ENCODE results near the gene ATAD3C. TPM values are rescaled to one million over a fixed set of nuclear protein-coding genes. Genes with fewer than 3 reads are reported as not detected.
"Not testable (repeated sequence)": the region's sequence is repeated elsewhere in the genome, so short reads cannot be mapped to it uniquely, and the experiment has no call there.

The ATAD3C gene
- total and polyA plus RNA-seq, 2 of the 8 experiments (the other 6 are each of a cell fraction or from before 2014, with no cell fraction given): 2.0 to 2.7 TPM

GRCh38 chr1:1511533-1512285 is 62.2 kb downstream of the ATAD3C start, which contains the start of gene ATAD3A (continued):
- TF ChIP-seq TBP (IDR thresholded peaks at IDR 0.05; ENCODE audit: low read depth, low read length) (peak; percentile 12; the same call in 1 of the 2 replicates), SIRT6 (IDR thresholded peaks at IDR 0.05; ENCODE audit: low read length) (no peak), TAF1 (IDR thresholded peaks at IDR 0.05; ENCODE audit: low read depth, low read length) (0 out of 2 replicates have a peak, but pooled peaks have one; percentile 56), BACH1 (IDR thresholded peaks at IDR 0.05; ENCODE audit: low read length) (peak; percentile 91), YY1 (IDR thresholded peaks at IDR 0.05; ENCODE audit: low read depth, low read length) (no peak), POLR2AphosphoS5 (IDR thresholded peaks at IDR 0.05; ENCODE audit: low read depth, low read length) (no peak), ATF3 (IDR thresholded peaks at IDR 0.05; ENCODE audit: insufficient read depth, low read depth, low read length) (peak; percentile 76; the same call in 1 of the 2 replicates), POLR2A (IDR thresholded peaks at IDR 0.05; ENCODE audit: control extremely low read depth in 1 of 2, low read depth in 2 of 2, low read length in 2 of 2) (peak in 1 of 2 experiments; percentile 86; a peak in 2 of 3 replicates), NRF1 (IDR thresholded peaks at IDR 0.05; ENCODE audit: low read depth, low read length) (peak; percentile 71), TAF7 (optimal IDR thresholded peaks at IDR 0.05; ENCODE audit: borderline replicate concordance, low read depth, low read length) (no peak), JUND (IDR thresholded peaks at IDR 0.05; ENCODE audit: low read length) (peak; percentile 59), EZH2 (IDR thresholded peaks at IDR 0.05; ENCODE audit: low read depth, low read length, severe bottlenecking) (no peak)

GRCh38 chr1:1512425-1512824 is 62.9 kb downstream of the ATAD3C start:
- H3K23me2 ChIP-seq (ENCODE audit: low read depth, low read length); H3K27ac ChIP-seq (ENCODE audit: low read depth, low read length); H2AFZ ChIP-seq (ENCODE audit: low read length); H4K8ac ChIP-seq (ENCODE audit: extremely low read depth, insufficient read depth, low read length); H2BK120ac ChIP-seq (replicated peaks; ENCODE audit: low read depth, low read length); H4K5ac ChIP-seq (ENCODE audit: insufficient read length, low read depth, low read length); H3K79me2 ChIP-seq (ENCODE audit: control insufficient read depth in 1 of 2, insufficient read depth in 2 of 2, low read length in 2 of 2); H2BK12ac ChIP-seq (ENCODE audit: low read depth, low read length); H3K23ac ChIP-seq (ENCODE audit: insufficient read length); H3K4ac ChIP-seq (replicated peaks; ENCODE audit: insufficient read length, low read depth, low read length); H4K91ac ChIP-seq (replicated peaks; ENCODE audit: insufficient read length, low read length); H3K4me1 ChIP-seq (replicated peaks in 1 of 4; ENCODE audit: control insufficient read depth in 3 of 4, insufficient read depth in 4 of 4, low read length in 3 of 4); H3K56ac ChIP-seq (replicated peaks; ENCODE audit: insufficient read length, low read depth, low read length); H3K79me1 ChIP-seq (ENCODE audit: low read depth, low read length); FAIRE-seq; H2BK15ac ChIP-seq (ENCODE audit: low read length); DNase-seq (ENCODE audit: low read depth in 1 of 2, low spot score in 2 of 2); CTCF ChIA-PET (ENCODE audit: partially characterized antibody); H3K9ac ChIP-seq (replicated peaks in 1 of 4; ENCODE audit: extremely low read depth in 1 of 4, low read depth in 3 of 4, low read length in 3 of 4); H3K18ac ChIP-seq (ENCODE audit: extremely low read depth, low read length); H3K27me3 ChIP-seq (replicated peaks in 1 of 4; ENCODE audit: control insufficient read depth in 3 of 4, extremely low read depth in 1 of 4, insufficient read depth in 3 of 4, low read length in 3 of 4); H3K14ac ChIP-seq (ENCODE audit: insufficient read length); H3K9me3 ChIP-seq (ENCODE audit: insufficient read depth in 2 of 2, low read depth in 1 of 2, low read length in 1 of 2); H2AK5ac ChIP-seq (ENCODE audit: low read depth, low read length); H3K36me3 ChIP-seq (ENCODE audit: control insufficient read depth in 2 of 4, insufficient read depth in 4 of 4, low read length in 3 of 4); H2BK5ac ChIP-seq (ENCODE audit: low read depth, low read length); H4K20me1 ChIP-seq (replicated peaks in 1 of 2; ENCODE audit: control insufficient read depth in 1 of 2, insufficient read depth in 2 of 2, low read length in 2 of 2); H2BK20ac ChIP-seq (ENCODE audit: low read length): not testable (repeated sequence)
- POLR2A ChIA-PET (ENCODE audit: partially characterized antibody): interaction anchor here (1.4 to 1.6 kb wide), 2 partner anchors 118 to 201 kb away, joined by 3 read pairs; no protein-coding TSS in a partner anchor
- H3K4me3 ChIP-seq (ENCODE audit: extremely low read depth in 1 of 4, insufficient read depth in 2 of 4, low read depth in 3 of 4, low read length in 4 of 4): peak overlapping the region; percentile 34 to 79 (median 48)
- peak overlapping the region; percentile 56 to 60; a peak in 3 of 4 replicates for H3K4me2 ChIP-seq (ENCODE audit: insufficient read depth in 1 of 2, low read depth in 2 of 2, low read length in 2 of 2)
- 0% methylated on average over 4 of the region's 52 CpGs; no CpG with 5 or more reads in 1 of the 2 experiments for WGBS, 2 experiments (ENCODE audit: extremely low coverage in 1 of 2, insufficient coverage in 1 of 2, insufficient read length in 1 of 2, insufficient replicate concordance in 2 of 2, low coverage in 1 of 2, low lambda C conversion rate in 2 of 2, missing lambda C conversion rate in 1 of 2)

Data from H1 (cell line).